Epithelial cell of esophagus (primary cell): Measurements from ENCODE around the gene G3BP1.

ENCODE experiments used
- DNase-seq: peaks from one replicate; pipeline ENCODE4 v3.0.0; 2010; ENCODE audit warnings: low read depth
- H3K4me3 ChIP-seq: 2 replicates; pipeline ENCODE4 v1.5.1; 2011; ENCODE audit warnings: mild to moderate bottlenecking, low read length, control low read depth
- CTCF ChIP-seq: IDR thresholded peaks from 2 replicates; pipeline ENCODE4 v1.5.1; 2011; ENCODE audit warnings: low read depth, mild to moderate bottlenecking, low read length, control low read depth, inconsistent platforms; ENCODE audit not compliant: insufficient read depth; ENCODE audit errors: missing control alignments

The G3BP1 gene

GRCh38 chr5:151766975-151767374, 4.8 kb upstream of the G3BP1 start:
- TF ChIP-seq CTCF = no peak
- H3K4me3 ChIP-seq = no peak overlapping the region
- DNase-seq = no peak

- H3K4me3 ChIP-seq = peak overlapping the region; percentile 59
- DNase-seq = peak; percentile 49
- TF ChIP-seq CTCF = no peak
Measured at GRCh38 chr5:151770383-151771258, 1.1 kb upstream of the G3BP1 start.

- TF ChIP-seq CTCF = no peak
- DNase-seq = peak; percentile 37
- peak overlapping the region; percentile 93 for H3K4me3 ChIP-seq
Measured at GRCh38 chr5:151772029-151772845, 483 bp downstream of the G3BP1 start.

- H3K4me3 ChIP-seq = peak overlapping the region; percentile 93
- DNase-seq = peak; percentile 57
- TF ChIP-seq CTCF = no peak
Measured at GRCh38 chr5:151772846-151773561, 1.2 kb downstream of the G3BP1 start.

- H3K4me3 ChIP-seq = peak overlapping the region; percentile 93
- no peak for TF ChIP-seq CTCF
- no peak for DNase-seq
Measured at GRCh38 chr5:151773951-151774350, 2.2 kb downstream of the G3BP1 start.

- H3K4me3 ChIP-seq = no peak overlapping the region
- no peak for TF ChIP-seq CTCF
- DNase-seq = no peak
Measured at GRCh38 chr5:151775025-151775606, 3.4 kb downstream of the G3BP1 start.
